Ovary (tissue), 3 donors: ENCODE measurements around the gene SPTSSB.

ENCODE experiments used
- POLR2A ChIP-seq: fragments of 450-650 bp; IDR thresholded peaks from one replicate; pipeline ENCODE4 v1.6.1; 2017; ENCODE audit warnings: antibody characterized with exemption, mild to moderate bottlenecking, moderate library complexity
- TF ChIP-seq, protein P1 (sequence below), 3 donors: fragments of 450-650 bp in 2 of 3; fragments of 200-600 bp in 1 of 3; IDR thresholded peaks; one replicate each; pipeline versions ENCODE4 v1.5.1 to v1.8.0; 2016 to 2022; ENCODE audit warnings: antibody characterized with exemption in 3 of 3, mild to moderate bottlenecking in 1 of 3
- donor health status: DM: no; HTN: no; CAD: no.

DNA sequence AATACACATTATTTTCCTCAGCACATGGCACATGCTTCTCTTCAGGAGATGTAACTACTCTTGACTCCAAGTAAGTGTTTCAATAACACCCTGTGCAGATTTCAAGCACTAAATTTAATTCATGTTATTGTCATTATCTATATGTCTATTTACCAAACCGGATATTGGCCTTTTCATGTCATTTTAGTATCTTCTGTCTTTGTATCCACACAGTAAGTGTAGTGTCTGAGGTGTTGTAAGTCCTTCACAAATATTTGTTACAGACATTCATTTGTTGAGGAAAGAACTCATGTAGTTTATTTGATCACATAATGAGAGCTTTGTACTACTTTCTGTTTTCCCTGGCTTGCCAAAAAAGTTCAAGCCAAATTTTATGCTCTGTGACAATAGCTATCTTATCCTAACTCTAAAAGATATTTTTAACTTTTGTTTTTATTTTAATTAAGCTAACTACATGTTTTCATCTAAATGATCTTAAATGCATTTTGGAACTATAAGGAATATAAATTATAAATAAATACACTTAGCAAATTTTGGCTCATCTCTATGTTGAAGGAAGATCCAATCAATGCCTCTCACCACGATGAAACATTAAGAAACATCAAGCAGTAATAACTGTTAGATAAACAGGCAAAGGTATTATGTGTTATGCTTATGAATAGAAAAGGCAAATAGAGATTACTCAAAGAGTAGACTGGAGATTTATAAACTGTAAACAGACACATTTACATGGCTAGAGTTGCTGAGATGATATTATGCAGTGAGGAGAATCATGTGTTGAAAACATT, 48.3 kb downstream of the SPTSSB start:
- no peak for TF ChIP-seq POLR2A
- TF ChIP-seq, protein P1, sequence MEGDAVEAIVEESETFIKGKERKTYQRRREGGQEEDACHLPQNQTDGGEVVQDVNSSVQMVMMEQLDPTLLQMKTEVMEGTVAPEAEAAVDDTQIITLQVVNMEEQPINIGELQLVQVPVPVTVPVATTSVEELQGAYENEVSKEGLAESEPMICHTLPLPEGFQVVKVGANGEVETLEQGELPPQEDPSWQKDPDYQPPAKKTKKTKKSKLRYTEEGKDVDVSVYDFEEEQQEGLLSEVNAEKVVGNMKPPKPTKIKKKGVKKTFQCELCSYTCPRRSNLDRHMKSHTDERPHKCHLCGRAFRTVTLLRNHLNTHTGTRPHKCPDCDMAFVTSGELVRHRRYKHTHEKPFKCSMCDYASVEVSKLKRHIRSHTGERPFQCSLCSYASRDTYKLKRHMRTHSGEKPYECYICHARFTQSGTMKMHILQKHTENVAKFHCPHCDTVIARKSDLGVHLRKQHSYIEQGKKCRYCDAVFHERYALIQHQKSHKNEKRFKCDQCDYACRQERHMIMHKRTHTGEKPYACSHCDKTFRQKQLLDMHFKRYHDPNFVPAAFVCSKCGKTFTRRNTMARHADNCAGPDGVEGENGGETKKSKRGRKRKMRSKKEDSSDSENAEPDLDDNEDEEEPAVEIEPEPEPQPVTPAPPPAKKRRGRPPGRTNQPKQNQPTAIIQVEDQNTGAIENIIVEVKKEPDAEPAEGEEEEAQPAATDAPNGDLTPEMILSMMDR (IDR thresholded peaks at IDR 0.05) = no peak
